HS-27A (cell line): ENCODE results near the gene FBXO21.
"Not testable (repeated sequence)": the region's sequence is repeated elsewhere in the genome, so short reads cannot be mapped to it uniquely, and the experiment has no call there.

Source experiments
- DNase-seq: peaks from one replicate; pipeline ENCODE4 v3.0.0-alpha.2; 2012; ENCODE audit warnings: low read depth, missing footprints

Gene FBXO21

GRCh38 chr12:117134721-117135120 is 55.5 kb downstream of the FBXO21 start:
- no peak for DNase-seq

GRCh38 chr12:117134059-117134458 is 56.2 kb downstream of the FBXO21 start:
- no peak for DNase-seq

- no peak for DNase-seq
Observed at GRCh38 chr12:117130801-117131200, 59.5 kb downstream of the FBXO21 start.

- DNase-seq: no peak
Observed at GRCh38 chr12:117129391-117129790, 60.9 kb downstream of the FBXO21 start.

GRCh38 chr12:117127933-117128823 is 62.1 kb downstream of the FBXO21 start:
- no peak for DNase-seq

GRCh38 chr12:117126335-117126734 is 63.9 kb downstream of the FBXO21 start:
- DNase-seq: no peak

- DNase-seq: no peak
Observed at GRCh38 chr12:117125767-117126166, 64.5 kb downstream of the FBXO21 start.

- DNase-seq: no peak
Observed at GRCh38 chr12:117125272-117125613, 65.0 kb downstream of the FBXO21 start.

GRCh38 chr12:117124421-117125271 is 65.6 kb downstream of the FBXO21 start:
- DNase-seq: no peak

- no peak for DNase-seq
Observed at GRCh38 chr12:117121441-117121840, 68.8 kb downstream of the FBXO21 start.

GRCh38 chr12:117120787-117121186 is 69.5 kb downstream of the FBXO21 start:
- no peak for DNase-seq

GRCh38 chr12:117119592-117120198 is 70.6 kb downstream of the FBXO21 start:
- DNase-seq: no peak

- DNase-seq: no peak
Observed at GRCh38 chr12:117118838-117119591, 71.3 kb downstream of the FBXO21 start.

GRCh38 chr12:117114784-117115183 is 75.5 kb downstream of the FBXO21 start:
- no peak for DNase-seq

- no peak for DNase-seq
Observed at GRCh38 chr12:117113231-117113630, 77.0 kb downstream of the FBXO21 start.

GRCh38 chr12:117111821-117112595 is 78.3 kb downstream of the FBXO21 start:
- no peak for DNase-seq

GRCh38 chr12:117111386-117111785 is 78.9 kb downstream of the FBXO21 start:
- no peak for DNase-seq

GRCh38 chr12:117109943-117110635 is 80.2 kb downstream of the FBXO21 start:
- DNase-seq: no peak

GRCh38 chr12:117105902-117106301 is 84.4 kb downstream of the FBXO21 start:
- DNase-seq: no peak

- DNase-seq: not testable (repeated sequence)
Observed at GRCh38 chr12:117104003-117104402, 86.3 kb downstream of the FBXO21 start.

GRCh38 chr12:117102800-117103181 is 87.5 kb downstream of the FBXO21 start:
- DNase-seq: no peak
